Measurements from ENCODE around the gene MFF. TPM values are rescaled to one million over a fixed set of nuclear protein-coding genes. Genes with fewer than 3 reads are reported as not detected.

MFF gene
- total RNA-seq, 2 donors from 2014 or later, result 74.8 to 93.0 TPM

- peaks cover 9% of the 10 kb centered on the region for H3K4me1 Mint-ChIP-seq
- no peaks in the 10 kb centered on the region for H3K9me3 Mint-ChIP-seq
- no peaks in the 10 kb centered on the region for H3K36me3 ChIP-seq (ENCODE audit: control insufficient read depth, insufficient read depth, low read length)
- H3K4me1 ChIP-seq (ENCODE audit: control insufficient read depth, insufficient read depth, low read length), result no peaks in the 10 kb centered on the region
- TF ChIP-seq CTCF (conservative IDR thresholded peaks at IDR 0.05), result no peak
- H3K27ac Mint-ChIP-seq, result no peak overlapping the region
- H3K27me3 Mint-ChIP-seq (ENCODE audit: insufficient read depth), result no peaks in the 10 kb centered on the region
- H3K27me3 ChIP-seq (ENCODE audit: control insufficient read depth, insufficient read depth, low read length, poor library complexity, severe bottlenecking), result no peaks in the 10 kb centered on the region
- no peak overlapping the region for H3K4me3 Mint-ChIP-seq
- H3K4me3 ChIP-seq (ENCODE audit: low read length), result no peak overlapping the region
- no peak overlapping the region for H3K27ac ChIP-seq (ENCODE audit: low read depth, low read length)
- no peaks in the 10 kb centered on the region for H3K9me3 ChIP-seq (ENCODE audit: control insufficient read depth, low read length)
- DNase-seq, result no peak
- H3K36me3 Mint-ChIP-seq (ENCODE audit: low read depth), result no peaks in the 10 kb centered on the region
- no peak overlapping the region for H3K9ac ChIP-seq (ENCODE audit: extremely low read depth, low read length, poor library complexity, severe bottlenecking)
- WGBS, 2 experiments (ENCODE audit: insufficient coverage in 1 of 2, insufficient read length in 1 of 2), result 60 to 68% methylated on average over 2 of the region's 2 CpGs
Measured at GRCh38 chr2:227394401-227394800, 69.3 kb downstream of the MFF start.

GRCh38 chr2:227395556-227395955 is 70.5 kb downstream of the MFF start:
- H3K27me3 Mint-ChIP-seq (ENCODE audit: insufficient read depth), result no peaks in the 10 kb centered on the region
- H3K36me3 ChIP-seq (ENCODE audit: control insufficient read depth, insufficient read depth, low read length), result no peaks in the 10 kb centered on the region

GRCh38 chr2:227397562-227397961 is 72.5 kb downstream of the MFF start:
- no peak overlapping the region for H3K27ac ChIP-seq (ENCODE audit: low read depth, low read length)
- H3K27me3 ChIP-seq (ENCODE audit: control insufficient read depth, insufficient read depth, low read length, poor library complexity, severe bottlenecking), result no peaks in the 10 kb centered on the region
- H3K4me3 ChIP-seq (ENCODE audit: low read length), result no peak overlapping the region
- H3K36me3 ChIP-seq (ENCODE audit: control insufficient read depth, insufficient read depth, low read length), result no peaks in the 10 kb centered on the region
- no peaks in the 10 kb centered on the region for H3K9me3 ChIP-seq (ENCODE audit: control insufficient read depth, low read length)
- Mint-ChIP-seq H3K27ac (no peak overlapping the region), H3K4me3 (no peak overlapping the region), H3K9me3 (no peaks in the 10 kb centered on the region), H3K4me1 (peaks cover 4% of the 10 kb centered on the region), H3K36me3 (ENCODE audit: low read depth) (no peaks in the 10 kb centered on the region), H3K27me3 (ENCODE audit: insufficient read depth) (no peaks in the 10 kb centered on the region)
- DNase-seq, result no peak
- 88 to 92% methylated on average over 2 to 4 of the region's 4 CpGs for WGBS, 2 experiments (ENCODE audit: insufficient coverage in 1 of 2, insufficient read length in 1 of 2)
- H3K4me1 ChIP-seq (ENCODE audit: control insufficient read depth, insufficient read depth, low read length), result no peaks in the 10 kb centered on the region
- no peak for TF ChIP-seq CTCF (conservative IDR thresholded peaks at IDR 0.05)
- H3K9ac ChIP-seq (ENCODE audit: extremely low read depth, low read length, poor library complexity, severe bottlenecking), result no peak overlapping the region

More at GRCh38 chr2:227395556-227395955, 70.5 kb downstream of the MFF start:
- peaks cover 9% of the 10 kb centered on the region for H3K4me1 Mint-ChIP-seq
- no peaks in the 10 kb centered on the region for H3K4me1 ChIP-seq (ENCODE audit: control insufficient read depth, insufficient read depth, low read length)
- no peak for DNase-seq
- no peak overlapping the region for H3K4me3 ChIP-seq (ENCODE audit: low read length)
- no peak overlapping the region for H3K9ac ChIP-seq (ENCODE audit: extremely low read depth, low read length, poor library complexity, severe bottlenecking)
- H3K9me3 ChIP-seq (ENCODE audit: control insufficient read depth, low read length), result no peaks in the 10 kb centered on the region
- H3K27ac Mint-ChIP-seq, result no peak overlapping the region
- H3K27ac ChIP-seq (ENCODE audit: low read depth, low read length), result no peak overlapping the region
- H3K36me3 Mint-ChIP-seq (ENCODE audit: low read depth), result no peaks in the 10 kb centered on the region
- TF ChIP-seq CTCF (conservative IDR thresholded peaks at IDR 0.05), result no peak
- no peaks in the 10 kb centered on the region for H3K9me3 Mint-ChIP-seq
- H3K27me3 ChIP-seq (ENCODE audit: control insufficient read depth, insufficient read depth, low read length, poor library complexity, severe bottlenecking), result no peaks in the 10 kb centered on the region
- WGBS, 2 experiments (ENCODE audit: insufficient coverage in 1 of 2, insufficient read length in 1 of 2), result 83% methylated on average over 1 of the region's 1 CpG; no CpG with 5 or more reads in 1 of the 2 experiments
- H3K4me3 Mint-ChIP-seq, result no peak overlapping the region
